ENCODE measurements around the gene RIPK3.

Gene RIPK3

DNA sequence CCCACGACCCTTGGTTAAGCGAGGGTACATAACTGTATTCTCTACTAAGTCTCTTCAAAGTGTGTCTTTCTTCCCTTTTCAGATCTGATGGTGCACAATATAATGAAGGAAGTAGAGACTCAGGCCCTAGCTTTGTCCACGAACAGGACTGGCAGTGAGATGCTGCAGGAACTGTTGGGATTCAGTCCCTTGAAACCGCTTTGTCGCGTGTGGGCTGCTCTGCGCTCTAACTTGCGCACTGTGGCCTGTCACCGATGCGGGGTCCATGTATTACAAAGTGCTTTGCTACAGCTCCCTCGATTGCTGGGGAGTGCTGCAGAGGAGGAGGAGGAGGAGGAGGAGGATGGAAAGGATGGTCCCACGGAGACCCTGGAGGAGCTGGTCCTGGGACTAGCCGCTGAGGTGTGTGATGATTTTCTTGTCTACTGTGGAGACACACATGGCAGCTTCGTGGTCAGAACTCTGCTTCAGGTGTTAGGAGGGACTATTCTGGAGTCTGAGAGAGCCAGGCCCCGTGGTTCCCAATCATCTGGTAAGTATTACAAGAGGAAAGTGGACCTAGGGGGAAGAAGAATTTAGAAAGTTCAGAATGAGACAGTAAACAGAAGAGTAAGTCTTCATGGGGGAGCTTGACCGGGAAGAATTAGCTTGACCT, 39.3 kb downstream of the RIPK3 start:
- no peak for DNase-seq

DNA sequence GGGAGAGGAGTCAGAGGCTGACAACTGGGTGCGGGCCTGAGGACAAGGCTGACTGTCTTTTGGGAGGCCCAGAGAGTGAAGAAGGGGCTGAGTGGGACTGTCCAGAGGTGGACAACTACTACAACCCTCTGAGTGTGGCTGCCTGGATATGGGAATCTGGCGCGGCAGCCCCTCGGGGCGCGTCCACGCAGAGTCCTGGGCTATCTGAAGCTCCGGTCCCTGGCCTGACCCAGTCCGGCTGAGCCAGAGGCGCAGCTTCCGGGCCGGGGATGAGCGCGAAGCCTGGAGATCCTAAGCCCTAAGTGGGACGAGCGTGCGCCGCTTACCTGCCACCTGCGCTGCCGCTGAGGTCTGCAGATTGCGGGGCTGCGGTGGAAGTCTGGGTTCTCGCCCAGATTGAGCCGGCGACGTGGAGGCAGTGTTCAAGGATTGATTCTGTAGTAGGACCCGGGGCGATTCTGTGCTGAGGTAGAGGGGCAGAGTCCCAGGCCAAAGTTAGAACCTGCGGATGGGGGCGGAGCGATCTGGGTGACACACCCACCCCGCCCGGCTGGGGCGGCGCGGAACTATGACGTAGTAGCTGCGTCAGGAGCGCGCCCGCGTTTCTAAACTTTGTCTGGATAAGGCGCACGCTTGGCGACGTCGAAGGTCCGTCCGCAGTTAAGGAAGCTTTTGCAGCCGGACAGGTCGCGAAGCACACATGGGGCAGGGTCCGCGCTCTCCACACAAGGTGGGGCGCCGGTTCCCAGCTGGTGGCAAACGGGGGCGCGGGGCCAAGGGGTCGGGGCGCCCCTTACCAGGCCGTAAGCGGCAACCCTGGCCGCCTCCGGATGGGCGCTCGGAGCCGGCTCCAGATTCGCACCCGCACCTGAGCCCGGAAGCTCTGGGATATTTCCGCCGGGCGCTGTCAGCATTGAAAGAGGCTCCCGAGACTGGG, 40.3 kb downstream of the RIPK3 start, which contains the start of the genes DHRS1 and NOP9:
TSS of gene DHRS1 (minus strand) at position 526 of the 937 bp plus-strand sequence. CDS start 674 bp downstream, outside the sequence.
TSS of gene NOP9 (plus strand) at position 596 of the 937 bp plus-strand sequence. CDS start at position 701, 105 bp downstream.
- DNase-seq = peak; percentile 92

DNA sequence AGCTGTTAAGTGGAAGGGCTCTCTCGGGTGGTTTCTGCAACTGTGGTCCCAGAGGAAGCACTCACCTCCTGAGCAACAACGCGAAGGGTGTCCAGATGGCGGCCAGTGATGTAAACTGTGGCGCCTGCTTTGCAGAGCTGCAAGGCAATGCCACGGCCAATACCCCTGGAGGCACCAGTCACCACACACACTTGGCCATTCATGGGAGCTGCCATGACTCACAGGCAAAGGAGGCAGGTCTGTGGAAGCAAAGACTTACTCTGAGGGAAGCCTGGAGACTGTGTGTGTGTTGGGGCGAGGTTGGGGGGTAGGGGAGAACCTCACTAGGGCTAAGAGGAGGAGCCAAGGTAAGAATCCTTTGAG, 40.9 kb downstream of the RIPK3 start:
- DNase-seq = peak; percentile 32

DNA sequence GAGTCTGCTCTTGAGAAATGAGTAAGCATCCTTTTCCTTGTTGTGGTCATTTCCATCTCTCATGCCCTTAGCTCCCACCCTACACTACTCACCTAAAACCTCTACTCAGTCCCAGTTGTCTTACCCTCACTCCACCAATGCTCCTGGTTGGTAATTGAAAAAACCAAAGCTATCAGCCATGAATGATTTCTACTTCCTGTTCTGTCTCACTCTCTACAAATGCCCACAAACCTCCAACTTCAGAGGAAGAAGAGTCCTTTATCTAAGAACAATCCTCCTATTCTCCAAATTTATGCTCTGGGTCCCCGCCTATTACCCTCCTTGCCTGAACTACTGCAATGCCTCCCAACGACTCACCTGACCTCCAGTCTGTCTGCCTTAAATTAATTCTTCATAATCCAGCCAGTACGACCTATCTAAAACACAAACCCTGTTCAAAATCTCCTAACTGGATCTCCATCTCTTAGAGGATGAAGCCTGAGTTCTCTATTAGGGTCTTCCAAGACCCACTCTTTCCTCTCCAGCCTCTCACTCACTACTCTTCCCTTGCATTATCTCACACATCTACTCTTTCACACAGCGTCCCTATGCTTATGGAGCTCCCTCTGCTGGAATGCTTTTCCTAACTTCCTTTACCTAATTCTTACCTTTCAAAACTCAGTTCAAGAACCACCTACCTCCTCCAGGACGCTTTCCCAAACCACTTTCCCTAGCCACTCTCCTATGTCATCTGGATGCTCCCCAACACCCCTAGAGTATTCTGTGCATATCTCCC, 42.4 kb downstream of the RIPK3 start:
- DNase-seq = peak; percentile 67

DNA sequence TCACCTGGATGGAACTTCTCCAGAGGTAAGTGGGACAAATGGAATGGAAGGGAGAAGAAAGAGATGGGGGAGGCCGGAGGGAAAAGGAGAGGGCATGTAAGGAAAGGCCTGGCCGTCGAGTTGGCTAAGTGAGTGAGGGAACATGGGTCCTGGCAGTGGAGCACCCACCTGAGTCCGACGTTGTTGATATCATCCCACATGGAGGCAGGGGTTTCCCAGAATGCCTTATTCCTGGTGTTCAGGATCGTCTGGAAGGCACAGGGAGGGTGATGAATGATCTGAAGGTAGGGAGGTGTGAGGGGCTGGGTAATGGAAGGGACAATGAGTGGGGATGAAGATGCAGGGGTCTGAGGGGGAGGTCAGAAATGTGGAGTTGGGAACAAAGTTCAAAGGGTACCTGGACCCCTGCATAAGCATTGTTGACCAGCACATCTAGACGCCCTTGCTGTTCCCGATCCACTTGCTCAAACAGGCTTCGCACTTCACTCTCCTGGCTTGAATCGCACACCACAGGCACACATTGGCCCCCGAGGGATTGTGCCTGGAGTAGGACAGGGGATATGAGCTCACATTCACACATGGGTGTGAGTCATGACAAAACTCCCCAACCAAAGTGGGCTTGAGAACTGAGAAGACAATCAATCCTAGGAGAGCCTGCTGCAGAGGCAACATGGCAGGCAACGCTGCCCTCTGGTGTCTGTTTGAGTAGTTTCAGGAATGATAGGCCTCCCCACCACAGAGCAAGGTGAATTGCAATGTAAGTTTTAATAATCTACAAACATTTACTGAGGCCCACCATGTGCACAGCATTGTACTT, 43.2 kb downstream of the RIPK3 start:
- DNase-seq = peak; percentile 80

DNA sequence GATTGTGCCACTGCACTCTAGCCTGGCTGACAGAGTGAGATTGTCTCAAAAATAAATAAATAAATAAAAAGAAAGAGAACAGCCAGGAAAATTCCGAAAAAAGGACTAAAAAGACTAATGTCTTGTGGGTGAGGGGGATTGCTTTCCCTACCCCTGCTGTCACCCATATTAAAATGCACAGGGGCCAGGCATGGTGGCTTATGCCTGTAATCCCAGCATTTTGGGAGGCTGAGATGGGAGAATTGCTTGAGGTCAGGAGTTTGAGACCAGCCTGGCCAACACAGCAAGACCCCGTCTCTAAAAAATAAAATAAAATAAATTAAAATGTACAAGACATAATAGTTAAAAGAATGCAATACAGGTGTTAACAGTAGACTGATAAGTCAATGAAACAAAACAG, 46.3 kb downstream of the RIPK3 start:
- DNase-seq = no peak

DNA sequence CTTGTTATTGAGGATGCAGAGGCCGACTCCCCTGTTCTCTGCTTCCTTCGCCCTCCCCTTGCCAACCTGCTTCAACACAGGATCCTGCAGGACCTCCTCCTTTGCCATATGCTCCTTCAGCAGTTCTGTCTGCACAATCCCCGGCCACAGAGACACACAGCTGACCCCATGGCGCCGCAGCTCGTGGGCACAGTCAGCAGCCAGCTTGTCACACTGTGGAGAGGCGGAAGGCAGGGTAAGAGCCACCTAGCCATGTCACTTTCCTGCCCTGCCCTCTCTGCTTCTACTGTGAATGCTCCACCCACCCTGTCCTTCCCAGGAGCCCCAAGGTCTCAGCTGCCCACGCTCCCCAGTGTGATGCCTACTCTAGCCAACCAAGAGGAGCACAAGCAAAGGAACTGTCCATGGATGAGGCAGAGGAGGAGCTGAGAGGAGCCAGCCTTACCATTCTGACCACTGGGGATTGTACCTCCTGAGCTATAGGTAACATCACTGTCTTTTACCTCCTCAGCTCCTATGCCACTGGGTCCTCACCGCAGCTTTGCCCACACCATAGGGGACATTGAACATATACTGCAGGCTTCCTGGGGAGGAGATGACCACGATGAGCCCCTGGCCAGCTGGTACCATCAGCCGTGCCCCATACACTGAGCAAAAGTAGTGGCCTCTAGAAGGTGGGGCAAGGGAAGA, 47.5 kb downstream of the RIPK3 start:
- DNase-seq = no peak

DNA sequence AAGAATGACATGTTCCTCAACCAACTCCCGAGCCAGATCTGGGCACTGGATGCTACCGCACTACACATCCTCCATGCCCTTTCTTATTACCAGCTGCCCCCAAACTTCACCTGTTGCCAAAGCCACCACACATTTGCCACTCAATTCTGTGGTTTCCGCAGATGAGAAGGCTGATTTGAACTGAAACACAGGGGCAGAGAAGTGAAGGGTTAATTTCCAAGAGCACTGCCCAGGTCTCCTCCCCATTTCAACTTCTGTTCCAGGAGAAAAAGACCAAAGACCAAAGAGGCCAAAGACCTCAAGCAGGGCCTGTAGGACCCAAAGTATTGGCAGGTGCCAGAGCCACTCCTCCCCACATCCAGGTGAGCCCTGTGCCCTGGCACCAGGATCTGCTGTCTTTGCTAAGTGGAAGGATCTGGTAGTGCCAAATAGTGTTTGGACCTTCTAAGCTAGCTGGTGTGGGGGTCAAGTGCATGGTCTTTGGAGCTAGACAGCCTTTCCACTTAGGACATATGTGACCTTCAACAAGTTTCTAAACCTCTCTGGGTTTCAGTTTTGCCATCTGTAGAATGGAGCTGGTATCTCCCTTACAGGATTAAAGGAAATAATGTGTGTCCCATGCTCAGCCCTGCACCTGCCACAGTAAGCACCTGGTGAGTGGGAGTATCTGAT, 48.2 kb downstream of the RIPK3 start:
- DNase-seq = no peak

DNA sequence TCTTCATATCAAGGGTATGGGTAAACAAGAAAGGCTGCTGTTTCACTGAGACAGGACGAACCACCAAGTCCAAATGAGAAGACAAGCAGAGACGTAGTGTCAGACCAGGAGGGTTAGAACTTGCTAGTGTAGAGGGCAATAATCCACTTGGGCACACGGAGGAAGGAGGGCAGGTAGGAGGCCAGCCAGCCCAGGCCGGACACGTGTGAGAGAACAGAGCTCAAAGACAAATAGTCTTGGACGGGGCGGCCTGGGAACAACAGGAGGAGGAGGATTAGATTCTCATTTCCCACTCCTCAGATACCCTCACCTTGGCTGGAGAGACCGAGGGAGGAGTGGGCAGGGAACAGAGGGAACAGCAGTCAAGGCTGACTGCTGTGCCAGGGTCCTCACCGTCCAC, 49.0 kb downstream of the RIPK3 start:
- no peak for DNase-seq

DNA sequence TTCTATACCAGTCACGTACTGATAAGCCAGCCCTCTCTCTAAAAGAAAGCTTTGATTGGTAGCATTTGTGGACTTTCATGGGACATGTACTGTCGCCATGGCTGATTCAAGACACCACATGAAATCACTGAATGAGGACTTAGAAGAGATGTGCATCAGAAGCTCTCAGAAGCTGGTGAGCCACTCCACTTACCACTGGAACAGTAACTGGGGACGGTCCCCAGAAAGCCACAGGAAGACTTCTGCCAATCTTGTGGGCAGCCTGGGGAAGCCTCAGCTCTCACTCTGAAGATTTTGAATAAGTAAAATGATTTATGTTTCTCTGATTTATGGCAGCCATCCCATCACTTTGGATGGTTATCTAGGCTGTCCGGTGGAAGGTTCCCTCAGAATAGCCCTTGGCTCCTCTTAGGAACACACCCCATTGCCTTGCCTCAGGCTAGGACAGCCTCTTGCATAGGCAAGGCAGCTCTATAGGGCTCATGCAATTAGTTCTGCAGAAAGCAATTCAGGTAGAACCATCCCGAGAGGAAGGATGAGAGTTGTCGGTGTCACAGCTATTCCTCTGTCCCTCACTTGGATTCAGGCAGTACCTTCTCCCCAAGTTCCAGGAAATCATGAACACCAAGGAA, 50.0 kb downstream of the RIPK3 start:
- DNase-seq = no peak

DNA sequence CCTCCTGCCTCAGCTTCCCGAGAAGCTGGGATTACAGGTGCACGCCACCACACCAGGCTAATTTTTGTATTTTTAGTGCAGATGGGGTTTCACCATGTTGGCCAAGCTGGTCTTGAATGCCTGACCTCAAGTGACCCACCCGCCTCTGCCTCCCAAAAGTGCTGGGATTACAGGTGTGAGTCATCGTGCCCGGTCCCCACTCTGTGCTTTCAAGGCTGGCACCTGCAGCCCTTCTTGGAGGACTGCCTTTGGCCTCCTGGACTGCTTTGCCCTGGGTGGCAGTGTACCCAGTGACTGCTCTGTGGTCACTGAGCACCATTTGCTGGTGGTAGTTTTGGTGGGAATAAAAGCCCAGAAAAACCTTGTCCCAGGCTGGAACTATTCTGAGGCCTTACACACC, 52.8 kb downstream of the RIPK3 start:
- DNase-seq = no peak

Measured in OCI-M1 (cell line).